ENCODE measurements around the gene KIAA0753.
A peak's percentile ranks its signal among the peaks of the same experiment; 100 is the strongest.
"Not testable (repeated sequence)": the region's sequence is repeated elsewhere in the genome, so short reads cannot be mapped to it uniquely, and the experiment has no call there.

KIAA0753 gene

DNA sequence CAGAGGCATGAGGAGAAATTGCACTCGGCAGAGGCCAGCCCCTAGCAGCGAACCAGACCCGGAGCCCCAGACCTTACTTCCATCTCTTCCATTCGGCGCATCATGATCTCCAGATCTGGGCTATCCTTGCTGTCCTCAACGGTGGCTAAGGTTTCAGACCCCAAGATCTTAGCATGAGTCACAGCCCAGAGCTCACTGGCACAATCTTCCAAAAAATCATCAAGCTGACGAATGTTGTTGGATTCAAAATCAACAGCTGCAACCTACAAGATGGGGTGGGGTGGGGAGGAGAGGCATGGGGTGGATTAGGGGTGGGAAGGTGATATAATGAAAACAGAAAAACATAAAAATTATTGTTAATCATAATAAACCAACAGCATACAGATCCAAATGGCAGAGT is 44.4 kb downstream of the KIAA0753 start:
- no peak for DNase-seq

DNA sequence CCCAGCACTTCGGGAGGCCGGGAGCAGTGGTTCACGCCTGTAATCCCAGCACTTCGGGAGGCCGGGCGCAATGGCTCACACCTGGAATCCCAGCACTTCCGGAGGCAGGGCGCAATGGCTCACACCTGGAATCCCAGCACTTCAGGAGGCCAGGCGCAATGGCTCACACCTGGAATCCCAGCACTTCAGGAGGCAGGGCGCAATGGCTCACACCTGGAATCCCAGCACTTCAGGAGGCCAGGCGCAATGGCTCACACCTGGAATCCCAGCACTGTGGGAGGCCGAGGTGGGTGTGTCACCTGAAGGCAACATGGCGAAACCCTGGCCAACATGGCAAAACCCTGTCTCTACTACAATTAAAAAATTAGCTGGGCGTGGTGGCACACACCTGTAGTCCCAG is 47.1 kb downstream of the KIAA0753 start:
- not testable (repeated sequence) for DNase-seq

DNA sequence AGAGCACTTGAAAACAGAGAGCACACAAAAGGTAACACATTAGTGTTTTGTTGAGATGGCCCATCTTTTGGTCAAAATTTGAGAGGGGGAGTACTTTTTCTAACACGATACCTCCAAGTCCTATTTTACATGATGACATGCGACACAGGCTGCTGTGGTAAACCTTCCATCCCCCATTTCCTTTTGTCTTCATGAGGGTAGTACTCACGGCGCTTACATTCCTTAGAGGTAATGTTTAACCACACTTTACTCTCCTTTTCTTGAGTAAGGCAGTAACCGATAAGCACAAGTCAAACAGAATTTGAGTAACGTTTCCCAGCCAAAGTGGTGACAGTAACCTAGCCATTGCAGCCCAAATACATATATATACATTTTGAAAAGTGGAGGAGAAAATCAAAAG is 48.3 kb downstream of the KIAA0753 start:
- DNase-seq: no peak

DNA sequence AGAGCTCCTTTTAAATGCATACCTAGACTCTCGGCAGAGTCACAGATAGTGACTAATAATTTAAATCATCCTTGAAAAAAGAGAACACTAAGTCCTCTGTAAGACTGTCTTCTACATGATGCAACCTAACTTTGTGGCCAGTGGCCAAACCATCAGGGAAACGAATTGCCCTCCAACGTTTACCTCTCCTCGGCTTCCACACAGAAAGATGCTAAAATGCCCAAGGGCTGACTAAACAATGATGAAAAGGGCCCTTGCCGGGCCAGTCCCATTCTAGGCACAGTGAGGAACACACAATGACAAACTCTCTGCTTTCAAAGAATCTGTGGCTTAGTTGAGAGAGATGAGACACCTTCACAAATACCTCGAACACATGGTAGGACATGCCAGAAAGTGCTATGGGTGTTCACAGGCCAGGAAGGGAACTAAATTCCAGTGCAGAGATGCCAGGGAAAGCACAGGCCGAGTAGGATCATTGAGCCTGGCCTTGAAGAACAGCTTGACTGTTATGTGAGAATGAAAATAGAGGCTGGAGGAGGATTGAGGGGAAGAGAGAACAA is 48.8 kb downstream of the KIAA0753 start:
- no peak for DNase-seq

DNA sequence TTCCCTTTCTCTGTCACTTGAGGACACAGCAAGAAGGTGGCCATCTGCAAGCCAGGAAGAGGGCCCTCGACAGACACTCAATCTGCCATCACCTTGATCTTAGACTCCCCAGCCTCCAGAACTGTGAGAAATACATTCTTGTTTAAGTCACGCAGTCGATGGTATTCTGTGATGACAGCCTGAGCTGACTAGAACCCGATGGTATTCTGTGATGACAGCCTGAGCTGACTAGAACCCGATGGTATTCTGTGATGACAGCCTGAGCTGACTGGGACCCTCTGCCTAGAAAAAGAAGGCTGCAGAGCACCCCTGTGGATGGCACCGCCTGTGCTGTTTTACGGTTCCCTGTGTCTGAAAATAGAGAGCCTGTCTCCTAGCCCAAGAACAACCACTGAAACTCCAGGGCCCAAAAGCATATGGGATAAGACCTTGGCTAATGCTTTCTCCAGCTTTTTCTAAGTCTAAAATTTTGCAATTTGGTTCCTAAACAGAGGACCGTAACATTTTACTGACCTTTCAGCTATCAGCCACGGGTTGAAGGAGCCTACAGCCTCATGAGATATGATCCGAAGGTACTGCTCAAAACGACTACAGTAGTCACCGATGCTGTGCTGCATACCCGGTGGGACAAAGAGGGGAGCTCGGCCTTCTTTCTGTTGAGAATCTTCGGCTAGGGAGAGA is 51.1 kb downstream of the KIAA0753 start:
- DNase-seq: no peak

DNA sequence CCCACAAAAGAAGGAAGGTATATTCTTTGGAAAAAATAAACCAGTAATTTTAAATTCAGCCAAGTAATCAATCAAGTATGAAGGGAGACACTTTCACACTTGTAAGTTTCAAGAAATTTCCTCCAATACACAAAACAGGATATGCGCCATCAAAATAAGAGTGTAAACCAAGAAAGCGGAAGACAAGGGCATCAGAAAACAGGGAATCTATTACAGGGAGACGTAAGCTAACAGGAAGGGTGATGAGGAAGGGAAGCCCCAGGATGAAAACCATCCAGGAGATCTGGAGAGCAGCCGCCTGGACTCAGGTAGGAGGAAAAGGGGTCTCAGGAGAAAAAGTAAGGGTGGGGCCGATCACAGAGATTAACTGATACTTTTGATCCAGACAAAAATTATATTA is 52.3 kb downstream of the KIAA0753 start:
- no peak for DNase-seq

DNA sequence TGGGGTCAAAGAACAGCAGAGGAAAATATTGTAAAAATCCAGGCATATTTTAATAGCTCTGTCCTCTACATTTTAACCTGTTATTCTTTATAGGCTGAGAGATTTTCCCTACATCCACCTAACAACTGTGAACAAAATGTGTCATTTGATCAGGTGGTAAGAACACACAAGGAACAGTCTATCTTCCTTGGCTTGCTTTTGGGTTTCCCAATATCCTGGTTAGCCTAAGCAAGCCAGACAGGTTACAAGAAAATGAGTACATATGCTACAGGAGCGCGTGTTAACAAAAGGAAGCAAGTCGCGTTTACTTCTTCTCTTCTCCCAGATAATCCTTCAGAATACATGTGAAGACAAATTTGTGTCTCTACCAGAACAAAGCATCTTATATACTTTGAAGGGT is 53.2 kb downstream of the KIAA0753 start:
- no peak for DNase-seq

DNA sequence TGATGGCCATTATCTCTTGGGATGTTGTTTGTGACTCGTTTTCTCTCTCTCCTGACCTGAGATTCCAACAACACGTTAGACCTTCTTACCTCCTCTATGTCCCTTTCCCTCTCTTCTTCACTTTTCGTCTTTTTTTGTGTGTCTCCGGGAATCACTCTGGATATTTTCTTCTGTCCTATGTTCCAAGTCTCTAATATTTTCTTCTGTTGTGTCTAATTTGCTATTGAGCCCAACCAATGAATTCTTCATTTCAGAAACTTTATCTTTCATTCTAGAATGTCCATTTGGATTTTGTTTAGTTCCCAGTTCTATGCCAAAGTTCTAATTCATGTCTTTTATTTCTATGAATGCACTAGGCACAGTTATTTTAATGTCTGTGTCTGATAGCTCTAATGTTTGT is 57.1 kb downstream of the KIAA0753 start:
- DNase-seq: no peak

DNA sequence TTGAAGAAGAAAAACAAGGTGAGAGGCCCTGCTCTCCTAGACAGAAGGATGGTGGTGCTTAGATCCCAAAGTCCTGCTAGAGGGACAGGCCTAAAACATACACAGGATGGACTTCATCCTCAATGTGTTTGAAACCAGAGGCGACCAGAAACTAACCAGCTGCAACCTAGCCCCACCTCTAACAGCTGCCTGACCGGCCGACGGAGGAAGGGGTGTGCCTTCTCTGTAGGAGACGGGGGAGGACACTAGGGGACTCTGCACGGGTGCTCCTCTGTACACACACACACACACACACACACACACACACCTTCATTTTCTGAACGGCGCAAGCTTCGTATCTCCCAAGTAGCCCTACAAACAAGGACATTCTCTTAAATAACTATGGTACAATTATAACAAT is 59.9 kb downstream of the KIAA0753 start:
- DNase-seq: no peak

DNA sequence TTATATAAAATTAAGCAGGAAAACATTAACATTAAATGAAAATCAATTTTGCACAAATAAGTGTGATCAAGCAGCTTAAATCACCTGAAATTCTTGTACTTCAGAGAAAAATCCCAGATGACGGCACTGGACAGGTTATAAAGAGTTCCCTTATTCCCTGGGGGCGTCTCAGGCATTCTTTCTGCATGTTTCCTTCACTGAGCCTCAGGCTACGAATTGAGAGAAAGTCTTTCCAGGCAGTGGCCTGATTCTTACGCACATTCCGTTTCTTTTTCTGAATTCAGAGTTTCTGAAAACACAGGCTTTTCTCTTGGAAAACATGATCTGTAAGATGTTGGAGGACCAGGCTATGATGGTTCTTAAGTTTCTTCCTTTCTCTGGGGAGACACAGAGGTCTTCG is 62.0 kb downstream of the KIAA0753 start:
- DNase-seq: no peak

DNA sequence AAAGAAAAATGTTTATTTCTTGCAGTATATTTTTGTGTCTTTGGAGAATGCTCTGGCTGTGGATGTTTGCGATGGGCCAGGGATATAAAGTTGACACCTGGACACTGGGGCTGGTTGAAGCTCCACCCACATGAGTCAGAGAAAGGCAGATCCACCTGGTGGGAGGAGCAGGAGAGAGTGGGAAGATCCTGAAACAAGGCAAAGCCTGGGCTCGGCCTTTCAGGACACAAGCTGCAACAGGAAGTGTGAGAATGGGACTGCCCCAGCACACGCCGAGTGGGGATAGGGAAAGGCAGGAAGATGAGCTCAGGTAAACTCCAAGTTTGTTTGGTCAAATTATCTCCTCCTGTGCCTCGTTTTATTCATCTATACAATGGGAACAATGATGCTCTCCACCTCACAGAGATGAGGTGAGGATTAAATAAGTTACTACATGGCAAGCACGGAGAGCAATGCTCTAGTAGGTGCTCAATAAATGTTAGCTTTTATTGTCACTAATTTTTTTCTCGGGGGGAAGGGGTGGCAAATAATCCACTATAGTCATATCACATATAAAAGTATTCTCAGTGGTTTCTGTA is 62.7 kb downstream of the KIAA0753 start:
- peak; percentile 3 for DNase-seq

DNA sequence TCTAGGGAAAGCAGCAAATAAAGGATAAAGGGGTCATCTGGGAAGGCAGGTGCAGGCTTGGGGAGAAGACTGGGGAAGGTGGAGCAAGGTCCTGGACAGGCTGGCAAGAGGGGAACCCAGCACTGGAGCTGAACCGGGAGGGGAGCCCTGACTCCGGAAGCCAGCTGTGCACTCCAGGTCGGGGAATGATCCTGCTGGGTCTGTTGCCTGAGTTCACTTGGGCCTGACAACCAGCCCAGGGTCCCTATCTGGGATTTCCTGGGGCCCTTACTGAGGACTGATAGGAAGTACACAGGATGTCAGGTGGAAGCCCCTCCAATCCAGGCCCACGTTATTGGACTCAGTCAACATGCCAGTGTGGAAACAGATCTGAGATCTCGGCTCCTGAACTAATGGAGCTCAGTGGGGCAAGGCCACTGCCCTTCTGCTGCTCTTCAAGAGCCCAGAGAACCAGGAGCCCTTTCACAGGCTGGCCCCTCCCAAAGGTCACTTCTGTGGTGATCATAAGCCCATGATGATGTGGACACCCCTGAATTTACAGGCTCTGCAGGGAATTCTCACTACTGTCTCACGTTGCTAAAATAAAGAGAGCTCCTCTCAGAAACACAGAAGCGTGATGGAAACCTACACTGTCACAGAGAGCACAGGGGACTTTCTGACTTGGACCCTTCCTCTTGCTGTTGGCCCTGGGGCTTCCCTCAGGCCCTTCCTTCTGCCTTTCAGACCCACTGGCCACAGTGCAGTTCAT is 64.3 kb downstream of the KIAA0753 start:
- DNase-seq: no peak

DNA sequence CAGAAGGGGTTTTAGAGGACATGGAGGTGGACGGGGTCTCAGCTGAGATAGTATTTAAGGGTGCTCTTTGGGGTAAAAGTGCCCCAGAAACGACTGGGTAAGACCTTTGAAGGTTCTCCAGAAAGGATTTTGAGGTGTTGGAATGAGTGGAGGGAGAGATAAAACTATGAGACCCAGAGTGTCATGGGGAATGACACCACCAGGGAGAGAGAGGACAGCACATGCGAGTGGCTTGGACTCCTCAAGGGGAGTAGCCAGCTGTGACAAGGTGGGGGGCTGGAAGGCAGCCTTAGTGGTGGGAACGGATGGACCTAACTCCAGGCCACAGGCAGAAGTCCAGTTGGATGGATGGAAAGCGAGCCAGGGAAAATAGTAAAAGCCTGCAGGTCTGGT is 64.9 kb downstream of the KIAA0753 start:
- no peak for DNase-seq

DNA sequence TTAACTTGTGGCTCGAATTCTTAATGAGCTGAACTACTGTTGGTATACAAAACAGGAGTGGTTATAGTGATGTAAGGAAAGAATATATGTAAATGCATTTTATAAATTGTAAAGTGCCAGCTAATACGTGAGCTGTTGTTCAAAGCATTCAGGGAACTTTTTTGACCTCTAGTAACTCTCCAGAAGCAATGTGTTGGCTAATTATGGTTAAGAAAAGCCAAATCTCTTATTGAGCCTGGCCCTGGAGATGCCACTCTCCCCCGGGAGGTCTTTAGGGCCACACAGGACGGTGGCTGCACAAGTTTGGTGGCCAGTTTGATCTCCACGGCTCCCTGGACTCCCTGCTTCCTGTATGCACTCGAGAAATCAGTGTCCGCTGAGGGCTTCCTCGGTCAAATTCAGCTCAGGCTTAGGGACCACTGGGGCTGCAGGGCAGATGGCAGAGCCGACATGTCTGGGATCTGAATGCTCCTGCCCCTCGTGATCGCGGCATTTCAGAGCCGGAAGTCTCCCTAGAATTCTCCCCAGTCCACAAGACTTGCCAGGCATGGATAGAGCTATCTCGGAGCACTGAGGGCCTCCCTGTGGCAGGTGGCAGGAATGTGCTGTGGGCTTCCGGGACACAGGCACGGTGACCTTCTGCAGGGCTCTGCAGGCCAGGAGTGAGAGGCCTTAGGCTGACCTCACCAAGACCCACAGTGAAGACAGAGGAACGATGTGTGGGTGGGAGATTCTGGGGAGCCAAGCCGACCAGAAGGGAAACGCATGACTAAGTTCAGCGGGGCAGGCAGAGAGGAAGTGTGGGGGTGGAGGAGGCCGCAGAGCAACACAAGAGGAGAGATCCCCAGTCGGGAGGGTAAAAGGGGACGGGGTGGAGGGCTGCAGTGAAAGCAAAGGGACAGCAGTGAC is 65.6 kb downstream of the KIAA0753 start:
- DNase-seq: no peak

DNA sequence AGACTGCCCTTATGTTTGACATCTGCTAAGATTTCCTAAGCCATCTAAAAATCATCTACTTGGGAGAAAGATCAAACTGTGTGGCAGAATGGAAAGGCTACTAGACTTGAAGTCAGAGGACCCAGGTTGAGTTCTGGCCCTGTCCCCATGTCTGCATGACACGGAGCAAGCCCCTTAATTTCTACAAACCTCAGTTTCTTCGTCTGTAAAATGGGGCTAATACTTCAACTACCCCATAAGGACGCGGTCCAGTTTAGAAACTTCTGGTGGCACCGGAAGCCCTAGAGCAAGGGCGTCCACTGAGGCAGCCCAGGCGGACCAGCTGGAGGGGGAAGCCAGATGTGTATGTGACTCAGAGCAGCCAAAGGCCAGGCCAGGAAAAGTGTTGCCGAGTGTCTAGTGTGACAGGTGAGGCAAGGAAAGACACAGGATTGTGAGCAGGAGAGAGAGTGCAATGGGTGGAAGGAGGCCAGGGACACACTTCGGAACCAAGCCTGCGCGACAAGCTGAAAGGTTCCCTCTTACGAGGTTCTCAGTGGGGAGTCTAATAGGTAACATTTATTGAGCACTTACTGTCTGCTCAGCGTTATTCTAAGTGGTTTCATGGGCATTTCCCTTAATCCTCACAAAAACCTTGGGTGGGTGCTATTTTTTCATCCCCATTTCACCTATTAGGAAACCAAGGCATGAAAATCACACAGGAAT is 66.4 kb downstream of the KIAA0753 start:
- no peak for DNase-seq

DNA sequence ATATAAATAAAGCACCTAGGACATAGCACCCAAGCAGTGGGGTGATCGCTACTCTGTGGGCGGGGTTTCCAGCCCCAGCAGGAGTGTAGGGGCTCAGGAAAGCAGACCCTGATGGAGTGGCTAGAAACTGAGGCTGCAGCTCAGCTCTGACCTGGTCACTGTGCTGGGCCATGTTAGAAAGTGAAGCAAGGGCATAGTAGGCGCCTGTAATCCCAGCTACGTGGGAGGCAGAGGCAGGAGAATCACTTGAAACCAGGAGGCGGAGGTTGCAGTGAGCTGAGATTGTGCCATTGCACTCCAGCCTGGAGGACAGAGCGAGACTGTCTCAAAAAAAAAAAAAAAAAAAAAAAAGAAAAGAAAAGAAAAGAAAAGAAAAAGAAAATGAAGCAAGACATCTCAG is 67.0 kb downstream of the KIAA0753 start:
- not testable (repeated sequence) for DNase-seq

DNA sequence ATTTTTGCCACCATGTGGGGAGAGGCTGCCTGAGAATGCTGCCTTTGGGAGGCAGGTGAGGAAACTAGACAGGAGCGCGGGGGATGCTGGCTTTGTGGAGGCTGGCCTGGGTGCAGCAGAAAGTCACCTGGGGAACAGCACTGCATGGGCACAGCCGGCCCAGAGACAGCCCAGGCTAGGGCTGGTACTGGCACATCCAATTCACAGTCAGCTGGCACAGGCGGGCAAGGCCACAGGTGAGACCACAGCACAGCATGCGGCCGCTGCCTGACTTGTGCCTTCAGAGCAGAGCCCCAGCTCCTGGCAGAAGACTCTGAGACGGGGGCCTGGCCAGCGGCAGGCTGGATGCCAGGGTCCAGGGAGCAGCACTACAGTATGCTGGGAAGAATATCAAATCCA is 67.5 kb downstream of the KIAA0753 start:
- no peak for DNase-seq

DNA sequence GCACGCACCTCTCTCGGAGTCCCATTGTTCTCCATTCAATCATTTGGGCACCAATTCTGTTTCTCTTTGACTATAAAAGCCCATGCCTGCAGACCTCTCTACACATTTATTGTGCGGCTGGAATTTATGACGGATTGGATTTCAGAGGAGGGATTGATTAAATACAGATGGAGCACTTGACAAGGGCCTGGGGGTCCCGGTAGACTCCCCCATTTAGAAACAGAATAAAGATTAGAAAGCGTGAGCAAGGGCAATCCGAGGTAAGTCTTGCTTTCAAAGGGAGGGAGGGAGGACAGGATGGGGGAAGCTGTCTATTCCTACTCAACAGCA is 69.1 kb downstream of the KIAA0753 start:
- DNase-seq: no peak

DNA sequence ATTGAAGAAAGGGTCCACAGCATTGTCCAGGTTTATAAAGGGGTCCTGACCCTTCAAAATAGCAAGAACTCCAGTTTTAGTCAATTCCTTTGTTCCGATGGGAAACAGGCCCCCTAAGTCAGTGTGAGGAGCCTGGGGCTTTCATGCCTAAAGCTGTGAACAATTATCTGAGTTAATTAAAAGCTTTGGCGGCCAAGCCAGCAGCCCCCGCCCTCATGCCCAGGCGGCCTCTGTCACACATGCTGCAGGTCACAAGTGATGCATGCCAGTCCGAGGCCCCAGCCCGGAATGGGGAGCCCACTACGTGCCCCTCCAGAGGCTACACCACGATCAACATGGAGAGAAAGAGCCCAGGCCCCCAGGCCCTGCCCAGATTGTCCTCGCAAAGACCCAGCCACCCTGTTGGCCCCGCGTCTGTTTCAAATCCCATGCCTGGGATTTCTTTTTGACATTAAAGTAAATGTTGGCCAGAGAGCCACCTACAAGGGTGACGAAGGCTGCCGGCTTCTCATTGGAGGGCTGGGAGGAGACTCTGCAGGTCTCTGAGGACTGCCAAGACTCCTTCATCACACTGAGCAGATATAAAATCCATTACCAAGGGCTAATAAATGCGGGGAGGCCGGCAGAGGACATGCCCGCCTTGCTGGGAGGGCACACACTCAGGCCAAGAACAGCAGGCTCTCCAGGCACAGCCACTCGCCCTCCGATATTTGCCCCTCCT is 69.6 kb downstream of the KIAA0753 start:
- no peak for DNase-seq

DNA sequence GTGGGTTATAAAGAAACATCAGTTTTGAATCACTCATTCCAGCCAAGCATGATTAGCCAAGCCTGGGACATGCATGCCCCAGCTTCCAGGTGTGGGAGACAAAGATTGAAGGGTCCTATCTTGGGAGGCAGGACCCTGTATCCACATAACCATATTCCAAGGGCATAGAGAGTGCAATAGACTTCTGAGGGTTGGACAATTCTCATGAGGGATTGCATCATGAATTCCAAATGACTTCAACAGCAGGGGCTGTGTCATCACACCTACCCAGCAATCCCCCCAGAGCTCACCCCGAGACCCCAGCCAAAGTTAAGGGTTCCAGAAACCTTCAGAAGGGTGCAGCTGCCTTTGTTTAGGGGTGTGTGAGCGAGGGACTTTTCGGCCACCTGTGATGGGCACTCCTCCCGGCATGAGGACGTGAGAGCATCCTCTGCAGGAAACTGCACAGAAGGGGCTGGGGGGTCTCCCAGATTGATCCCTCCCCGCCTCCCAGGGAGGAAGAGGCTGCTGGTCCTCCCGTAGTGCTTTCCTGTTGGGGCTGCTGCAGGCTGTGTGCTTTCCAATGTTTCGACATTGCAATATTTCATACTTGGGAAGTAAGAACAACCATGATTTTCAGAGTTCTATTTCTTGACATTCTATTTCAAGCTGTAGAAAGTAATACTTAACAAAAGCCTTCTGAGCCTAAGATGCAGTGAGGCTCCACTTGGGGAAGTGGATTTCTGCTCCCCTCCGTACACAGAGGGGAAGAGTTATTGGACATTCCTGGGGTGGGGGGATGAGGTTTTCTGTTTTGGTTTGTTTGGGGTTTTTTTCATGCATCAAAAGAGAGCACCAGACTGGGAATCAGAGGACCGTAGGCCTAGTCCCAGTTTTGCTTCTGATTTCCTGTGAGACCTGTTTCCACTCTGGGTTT is 70.9 kb downstream of the KIAA0753 start:
- no peak for DNase-seq
